Measurements from ENCODE around the gene GIMAP5.

- TF ChIP-seq, protein P1, sequence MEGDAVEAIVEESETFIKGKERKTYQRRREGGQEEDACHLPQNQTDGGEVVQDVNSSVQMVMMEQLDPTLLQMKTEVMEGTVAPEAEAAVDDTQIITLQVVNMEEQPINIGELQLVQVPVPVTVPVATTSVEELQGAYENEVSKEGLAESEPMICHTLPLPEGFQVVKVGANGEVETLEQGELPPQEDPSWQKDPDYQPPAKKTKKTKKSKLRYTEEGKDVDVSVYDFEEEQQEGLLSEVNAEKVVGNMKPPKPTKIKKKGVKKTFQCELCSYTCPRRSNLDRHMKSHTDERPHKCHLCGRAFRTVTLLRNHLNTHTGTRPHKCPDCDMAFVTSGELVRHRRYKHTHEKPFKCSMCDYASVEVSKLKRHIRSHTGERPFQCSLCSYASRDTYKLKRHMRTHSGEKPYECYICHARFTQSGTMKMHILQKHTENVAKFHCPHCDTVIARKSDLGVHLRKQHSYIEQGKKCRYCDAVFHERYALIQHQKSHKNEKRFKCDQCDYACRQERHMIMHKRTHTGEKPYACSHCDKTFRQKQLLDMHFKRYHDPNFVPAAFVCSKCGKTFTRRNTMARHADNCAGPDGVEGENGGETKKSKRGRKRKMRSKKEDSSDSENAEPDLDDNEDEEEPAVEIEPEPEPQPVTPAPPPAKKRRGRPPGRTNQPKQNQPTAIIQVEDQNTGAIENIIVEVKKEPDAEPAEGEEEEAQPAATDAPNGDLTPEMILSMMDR (IDR thresholded peaks at IDR 0.05; ENCODE audit: extremely low read depth in 1 of 2, insufficient read depth in 1 of 2, low read depth in 1 of 2, low read length in 2 of 2) = no peak
- TF ChIP-seq POLR2A (IDR thresholded peaks at IDR 0.05; ENCODE audit: low read depth, low read length) (no peak), FOS (IDR thresholded peaks at IDR 0.05; ENCODE audit: borderline replicate concordance, insufficient read depth, low read length) (no peak), EZH2 (IDR thresholded peaks at IDR 0.05; ENCODE audit: borderline replicate concordance, low read depth, low read length, severe bottlenecking) (no peak), POLR2AphosphoS5 (IDR thresholded peaks at IDR 0.05; ENCODE audit: insufficient read depth, low read depth, low read length) (no peak), GATA2 (IDR thresholded peaks at IDR 0.05; ENCODE audit: insufficient read depth, insufficient read length, low read depth, low read length) (no peak)
Observed at GRCh38 chr7:150716939-150717338, 20.3 kb upstream of the GIMAP5 start.

Measured in endothelial cell of umbilical vein (primary cell).